Measurements from ENCODE around the gene KANSL3. TPM values are rescaled to one million over a fixed set of nuclear protein-coding genes. Genes with fewer than 3 reads are reported as not detected.

KANSL3 gene
- total and polyA plus RNA-seq, 7 donors, result 12.0 to 55.0 (median 35.4) TPM

DNA sequence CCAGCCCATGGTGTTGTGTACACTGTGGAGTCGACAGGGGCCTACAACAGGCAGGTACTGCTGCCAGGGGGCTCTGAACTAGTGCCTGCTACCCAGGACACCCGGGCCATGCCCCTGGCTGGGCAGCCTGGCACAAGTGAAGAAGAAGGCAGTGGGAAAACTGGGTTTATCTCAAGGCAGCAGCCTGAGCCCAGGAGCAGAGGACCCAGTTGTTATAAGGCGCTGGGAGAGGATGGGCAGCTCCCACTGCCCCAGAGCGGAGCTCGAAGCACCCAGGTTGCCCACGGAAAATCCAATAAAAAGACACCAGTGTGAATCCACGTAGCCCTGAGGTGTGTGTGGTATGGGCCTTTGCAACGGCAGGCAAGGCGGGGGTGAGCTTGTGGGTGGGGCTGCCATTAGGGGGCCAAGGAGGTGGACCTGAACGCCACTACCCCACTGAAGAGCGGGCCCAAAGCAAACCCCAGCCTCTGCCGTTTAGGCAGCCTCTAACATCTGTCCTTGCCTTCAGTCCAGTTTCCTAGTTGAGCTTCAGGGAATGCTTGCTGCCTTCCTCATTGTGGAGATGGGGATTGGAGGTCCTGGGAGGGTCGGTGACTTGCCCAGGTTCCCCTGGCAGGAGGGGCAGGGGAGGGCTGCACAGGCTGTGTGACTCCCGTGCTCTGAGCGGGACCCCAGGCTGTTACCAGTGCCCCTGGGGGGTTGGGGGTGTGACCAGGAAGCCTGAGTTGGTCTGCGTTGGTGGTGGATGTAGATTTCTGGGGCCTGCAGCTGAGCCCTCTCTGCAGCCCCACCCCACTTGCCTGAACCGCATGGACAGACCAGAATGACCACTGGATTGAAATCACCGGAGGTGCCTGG, 85.6 kb downstream of the KANSL3 start:
- intact Hi-C loops (cut with DNase I), result loop anchor here (5.0 kb wide), 1 partner anchor 45 kb away; the partner anchor contains the start of gene NEURL3
- Histone ChIP-seq H3K4me3 (no peak overlapping the region), H3K36me3 (peaks cover 6 to 56% (median 29%) of the 10 kb centered on the region in 4 donors), H3K27me3 (no peaks in the 10 kb centered on the region), H3K4me1 (peaks cover 0 to 14% (median 11%) of the 10 kb centered on the region in 4 donors), H3K27ac (no peak overlapping the region), H3K9me3 (no peaks in the 10 kb centered on the region)
- WGBS, 2 donors, result 87 to 90% methylated on average over 18 of the region's 18 CpGs
- DNase-seq, result no peak
- TF ChIP-seq POLR2A (IDR thresholded peaks at IDR 0.05) (no peak), POLR2AphosphoS5 (IDR thresholded peaks at IDR 0.05) (no peak), EP300 (IDR thresholded peaks at IDR 0.05) (no peak), CTCF (IDR thresholded peaks at IDR 0.05) (no peak)

DNA sequence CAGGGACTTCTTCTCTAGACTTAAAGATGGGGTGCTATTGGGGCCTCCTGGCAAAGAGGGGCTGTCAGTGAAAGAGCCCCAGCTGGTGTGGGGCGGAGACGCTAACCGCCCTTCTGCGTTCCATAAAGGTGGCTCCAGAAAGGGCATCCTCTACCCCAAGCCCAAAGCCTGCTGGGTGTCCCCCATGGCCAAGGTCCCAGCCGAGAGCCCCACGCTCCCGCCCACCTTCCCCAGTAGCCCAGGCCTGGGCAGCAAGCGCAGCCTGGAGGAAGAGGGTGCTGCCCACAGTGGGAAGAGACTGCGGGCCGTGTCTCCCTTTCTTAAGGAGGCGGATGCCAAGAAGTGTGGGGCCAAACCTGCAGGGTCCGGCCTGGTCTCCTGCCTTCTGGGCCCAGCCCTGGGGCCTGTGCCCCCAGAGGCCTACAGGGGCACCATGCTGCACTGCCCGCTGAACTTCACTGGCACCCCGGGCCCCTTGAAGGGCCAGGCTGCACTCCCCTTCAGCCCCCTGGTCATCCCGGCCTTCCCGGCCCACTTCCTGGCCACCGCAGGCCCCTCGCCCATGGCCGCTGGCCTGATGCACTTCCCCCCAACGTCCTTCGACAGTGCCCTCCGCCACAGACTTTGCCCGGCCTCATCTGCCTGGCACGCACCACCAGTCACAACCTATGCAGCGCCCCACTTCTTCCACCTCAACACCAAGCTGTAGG, 86.4 kb downstream of the KANSL3 start:
- Histone ChIP-seq H3K4me3 (no peak overlapping the region), H3K27ac (no peak overlapping the region), H3K9me3 (no peaks in the 10 kb centered on the region), H3K4me1 (peaks cover 0 to 14% (median 11%) of the 10 kb centered on the region in 4 donors), H3K36me3 (peaks cover 6 to 61% (median 31%) of the 10 kb centered on the region in 4 donors), H3K27me3 (no peaks in the 10 kb centered on the region)
- DNase-seq, result no peak
- TF ChIP-seq CTCF (IDR thresholded peaks at IDR 0.05), result no peak
- TF ChIP-seq EP300 (IDR thresholded peaks at IDR 0.05), result no peak
- TF ChIP-seq POLR2A (IDR thresholded peaks at IDR 0.05), result no peak
- TF ChIP-seq POLR2AphosphoS5 (IDR thresholded peaks at IDR 0.05), result no peak
- intact Hi-C loops (cut with DNase I), result loop anchor here (5.0 kb wide), 1 partner anchor 44 kb away; the partner anchor contains the start of gene NEURL3
- 96% methylated on average over 25 of the region's 25 CpGs for WGBS, 2 donors

DNA sequence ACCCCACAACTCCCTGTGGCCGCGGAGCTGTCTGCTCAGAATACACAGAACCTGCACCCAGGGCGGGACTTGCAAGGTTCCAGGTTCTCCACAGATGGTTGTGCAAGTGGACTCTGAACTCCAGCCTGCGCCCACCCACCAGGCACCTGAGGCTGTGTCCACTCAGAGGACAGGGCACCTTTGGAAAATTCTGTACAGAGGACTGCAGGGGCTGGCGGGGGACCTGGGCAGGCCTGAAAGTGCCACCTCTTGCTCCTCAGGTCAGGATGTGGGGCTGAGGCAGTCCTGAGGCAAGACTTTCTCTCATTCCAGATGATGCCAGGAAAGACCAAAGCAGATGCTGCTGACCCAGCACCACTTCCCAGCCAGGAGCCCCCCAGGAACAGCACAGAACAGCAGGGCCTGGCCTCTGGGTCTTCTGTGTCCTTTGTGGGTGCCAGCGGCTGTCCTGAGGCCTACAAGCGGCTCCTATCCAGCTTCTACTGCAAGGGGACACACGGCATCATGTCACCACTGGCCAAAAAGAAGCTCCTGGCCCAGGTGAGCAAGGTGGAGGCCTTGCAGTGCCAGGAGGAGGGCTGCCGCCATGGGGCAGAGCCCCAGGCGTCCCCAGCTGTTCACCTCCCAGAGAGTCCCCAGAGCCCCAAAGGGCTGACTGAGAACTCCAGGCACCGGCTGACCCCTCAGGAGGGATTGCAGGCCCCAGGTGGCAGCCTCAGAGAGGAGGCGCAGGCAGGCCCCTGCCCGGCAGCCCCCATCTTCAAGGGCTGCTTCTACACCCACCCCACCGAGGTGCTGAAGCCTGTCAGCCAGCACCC, 87.1 kb downstream of the KANSL3 start:
- 94 to 95% methylated on average over 14 of the region's 14 CpGs for WGBS, 2 donors
- TF ChIP-seq POLR2AphosphoS5 (IDR thresholded peaks at IDR 0.05) (no peak), POLR2A (IDR thresholded peaks at IDR 0.05) (no peak), CTCF (IDR thresholded peaks at IDR 0.05) (no peak), EP300 (IDR thresholded peaks at IDR 0.05) (no peak)
- H3K27ac ChIP-seq, result no peak overlapping the region
- peaks cover 0 to 14% (median 11%) of the 10 kb centered on the region in 4 donors for H3K4me1 ChIP-seq
- intact Hi-C loops (cut with DNase I), result loop anchor here (5.0 kb wide), 1 partner anchor 44 kb away; the partner anchor contains the start of gene NEURL3
- H3K9me3 ChIP-seq, result no peaks in the 10 kb centered on the region
- no peak for DNase-seq
- peaks cover 6 to 61% (median 31%) of the 10 kb centered on the region in 4 donors for H3K36me3 ChIP-seq
- no peaks in the 10 kb centered on the region for H3K27me3 ChIP-seq
- H3K4me3 ChIP-seq, result no peak overlapping the region
